ENCODE measurements around the gene SYNDIG1L.

Gene SYNDIG1L

GRCh38 chr14:74426202-74426582, at the start of gene SYNDIG1L:
Gene SYNDIG1L (minus strand): TSS chr14:74426210. CDS start chr14:74409744, 16,466 bp downstream.
- no peak within 1 kb of the TSS for H3K4me3 ChIP-seq (ENCODE audit: low read depth, low read length)
- no peak for TF ChIP-seq POLR2A (IDR thresholded peaks at IDR 0.05; ENCODE audit: extremely low read depth, insufficient read length)
- no peak for TF ChIP-seq MYC (IDR thresholded peaks at IDR 0.05; ENCODE audit: low read depth, low read length)
- TF ChIP-seq MAX (IDR thresholded peaks at IDR 0.05; ENCODE audit: low read depth, low read length), result no peak
- TF ChIP-seq CTCF (IDR thresholded peaks at IDR 0.05; ENCODE audit: low read depth, low read length), result no peak
- DNase-seq (ENCODE audit: low read depth), result no peak

- TF ChIP-seq MAX (IDR thresholded peaks at IDR 0.05; ENCODE audit: low read depth, low read length), result no peak
- TF ChIP-seq POLR2A (IDR thresholded peaks at IDR 0.05; ENCODE audit: extremely low read depth, insufficient read length), result no peak
- no peak for TF ChIP-seq MYC (IDR thresholded peaks at IDR 0.05; ENCODE audit: low read depth, low read length)
- no peak for TF ChIP-seq CTCF (IDR thresholded peaks at IDR 0.05; ENCODE audit: low read depth, low read length)
These were observed 49.7 kb upstream of the SYNDIG1L start for GRCh38 chr14:74475678-74476077.

GRCh38 chr14:74474376-74474775, 48.4 kb upstream of the SYNDIG1L start:
- no peak for DNase-seq (ENCODE audit: low read depth)
- no peak overlapping the region for H3K4me3 ChIP-seq (ENCODE audit: low read depth, low read length)
- no peak for TF ChIP-seq CTCF (IDR thresholded peaks at IDR 0.05; ENCODE audit: low read depth, low read length)
- TF ChIP-seq POLR2A (IDR thresholded peaks at IDR 0.05; ENCODE audit: extremely low read depth, insufficient read length), result no peak
- TF ChIP-seq MAX (IDR thresholded peaks at IDR 0.05; ENCODE audit: low read depth, low read length), result no peak

More at GRCh38 chr14:74475678-74476077, 49.7 kb upstream of the SYNDIG1L start:
- no peak for DNase-seq (ENCODE audit: low read depth)
- no peak overlapping the region for H3K4me3 ChIP-seq (ENCODE audit: low read depth, low read length)

- H3K4me3 ChIP-seq (ENCODE audit: low read depth, low read length), result no peak overlapping the region
- DNase-seq (ENCODE audit: low read depth), result no peak
- TF ChIP-seq MYC (IDR thresholded peaks at IDR 0.05; ENCODE audit: low read depth, low read length), result no peak
- TF ChIP-seq POLR2A (IDR thresholded peaks at IDR 0.05; ENCODE audit: extremely low read depth, insufficient read length), result no peak
- TF ChIP-seq CTCF (IDR thresholded peaks at IDR 0.05; ENCODE audit: low read depth, low read length), result no peak
- TF ChIP-seq MAX (IDR thresholded peaks at IDR 0.05; ENCODE audit: low read depth, low read length), result no peak
These were observed 46.6 kb upstream of the SYNDIG1L start for GRCh38 chr14:74472601-74473000.

GRCh38 chr14:74469548-74470518, 43.8 kb upstream of the SYNDIG1L start:
- H3K4me3 ChIP-seq (ENCODE audit: low read depth, low read length), result no peak overlapping the region
- TF ChIP-seq CTCF (IDR thresholded peaks at IDR 0.05; ENCODE audit: low read depth, low read length) (no peak), MAX (IDR thresholded peaks at IDR 0.05; ENCODE audit: low read depth, low read length) (no peak), MYC (IDR thresholded peaks at IDR 0.05; ENCODE audit: low read depth, low read length) (no peak), POLR2A (IDR thresholded peaks at IDR 0.05; ENCODE audit: extremely low read depth, insufficient read length) (no peak)
- DNase-seq (ENCODE audit: low read depth), result no peak

Measured in NB4 (cell line).